ENCODE results near the gene NUMA1. TPM values are rescaled to one million over a fixed set of nuclear protein-coding genes. Genes with fewer than 3 reads are reported as not detected.

NUMA1 gene
- total RNA-seq, 1 donor from 2014 or later = 163 TPM

GRCh38 chr11:72010529-72011233 lies 69.7 kb downstream of the NUMA1 start:
- H3K27ac Mint-ChIP-seq = no peak overlapping the region

DNA sequence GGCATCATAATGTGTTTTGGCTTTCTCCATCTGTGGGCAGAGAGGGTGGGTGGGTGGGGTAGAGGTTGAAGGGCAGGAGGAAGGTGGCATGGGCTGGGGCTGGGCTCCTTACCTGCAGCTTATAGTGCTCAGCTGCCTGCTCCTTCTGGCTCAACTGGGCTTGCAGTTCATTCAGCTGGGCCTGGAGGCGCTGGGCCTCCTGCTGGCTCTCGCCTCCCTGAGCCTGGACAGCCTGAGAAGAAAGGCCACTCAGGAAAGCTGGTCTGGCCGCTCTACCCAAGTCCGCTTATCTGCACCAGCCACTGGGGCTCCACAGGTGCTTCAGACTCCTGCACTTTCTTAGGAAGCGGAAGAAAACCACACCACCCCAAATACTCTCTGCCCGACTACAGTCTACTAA lies 71.2 kb downstream of the NUMA1 start:
- intact Hi-C loops (cut with micrococcal nuclease) = loop anchor here (2.0 kb wide), 1 partner anchor 14 kb away; no protein-coding TSS in a partner anchor
- ChIA-PET POLR2A (interaction anchor here (0.8 kb wide), 1 partner anchor 10 kb away, joined by 3 read pairs; the partner anchor contains the start of gene IL18BP), CTCF (no interaction called here)
- no peak for ATAC-seq (ENCODE audit: low read depth)
- no peak overlapping the region for H3K27ac Mint-ChIP-seq
- peaks cover 3% of the 10 kb centered on the region for H3K4me1 Mint-ChIP-seq
- TF ChIP-seq, protein P1, sequence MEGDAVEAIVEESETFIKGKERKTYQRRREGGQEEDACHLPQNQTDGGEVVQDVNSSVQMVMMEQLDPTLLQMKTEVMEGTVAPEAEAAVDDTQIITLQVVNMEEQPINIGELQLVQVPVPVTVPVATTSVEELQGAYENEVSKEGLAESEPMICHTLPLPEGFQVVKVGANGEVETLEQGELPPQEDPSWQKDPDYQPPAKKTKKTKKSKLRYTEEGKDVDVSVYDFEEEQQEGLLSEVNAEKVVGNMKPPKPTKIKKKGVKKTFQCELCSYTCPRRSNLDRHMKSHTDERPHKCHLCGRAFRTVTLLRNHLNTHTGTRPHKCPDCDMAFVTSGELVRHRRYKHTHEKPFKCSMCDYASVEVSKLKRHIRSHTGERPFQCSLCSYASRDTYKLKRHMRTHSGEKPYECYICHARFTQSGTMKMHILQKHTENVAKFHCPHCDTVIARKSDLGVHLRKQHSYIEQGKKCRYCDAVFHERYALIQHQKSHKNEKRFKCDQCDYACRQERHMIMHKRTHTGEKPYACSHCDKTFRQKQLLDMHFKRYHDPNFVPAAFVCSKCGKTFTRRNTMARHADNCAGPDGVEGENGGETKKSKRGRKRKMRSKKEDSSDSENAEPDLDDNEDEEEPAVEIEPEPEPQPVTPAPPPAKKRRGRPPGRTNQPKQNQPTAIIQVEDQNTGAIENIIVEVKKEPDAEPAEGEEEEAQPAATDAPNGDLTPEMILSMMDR (IDR thresholded peaks at IDR 0.05) = no peak
- no peak overlapping the region for H3K4me3 Mint-ChIP-seq
- H3K27me3 Mint-ChIP-seq = no peaks in the 10 kb centered on the region
- no peak for DNase-seq
- peaks cover 93% of the 10 kb centered on the region for H3K36me3 Mint-ChIP-seq (ENCODE audit: low read depth)
- no peaks in the 10 kb centered on the region for H3K9me3 Mint-ChIP-seq

More at GRCh38 chr11:72010529-72011233, 69.7 kb downstream of the NUMA1 start:
- intact Hi-C loops (cut with micrococcal nuclease) = no loop called here
- POLR2A ChIA-PET = no interaction called here
- ATAC-seq (ENCODE audit: low read depth) (no peak), DNase-seq (no peak)
- CTCF ChIA-PET = no interaction called here
- no peak overlapping the region for H3K4me3 Mint-ChIP-seq
- no peaks in the 10 kb centered on the region for H3K27me3 Mint-ChIP-seq
- TF ChIP-seq, protein P1 (IDR thresholded peaks at IDR 0.05) = no peak
- no peaks in the 10 kb centered on the region for H3K9me3 Mint-ChIP-seq
- H3K4me1 Mint-ChIP-seq = no peaks in the 10 kb centered on the region
- peaks cover 93% of the 10 kb centered on the region for H3K36me3 Mint-ChIP-seq (ENCODE audit: low read depth)

DNA sequence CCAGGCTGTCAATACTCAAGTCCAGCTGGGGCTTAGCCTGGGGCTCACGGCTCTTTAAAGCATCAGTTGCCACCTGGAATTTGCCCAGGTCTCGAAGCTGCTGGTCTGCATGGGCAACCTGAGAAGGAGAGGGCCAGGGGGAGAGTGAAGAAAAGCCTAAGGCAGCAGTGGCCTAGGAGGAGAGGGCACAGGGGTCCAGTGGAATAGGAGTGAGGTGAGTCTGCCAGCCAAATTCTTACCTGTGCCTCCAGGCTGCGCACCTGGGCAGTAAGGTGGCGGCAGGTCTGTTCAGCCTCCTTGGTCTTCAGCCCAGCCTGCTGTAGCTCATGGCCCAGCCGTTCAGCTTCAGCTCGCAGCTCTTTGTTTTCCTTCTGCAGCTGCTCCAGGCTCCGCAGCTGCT lies 71.6 kb downstream of the NUMA1 start:
- intact Hi-C loops (cut with micrococcal nuclease) = loop anchor here (2.0 kb wide), 1 partner anchor 14 kb away; no protein-coding TSS in a partner anchor
- TF ChIP-seq, protein P1 (IDR thresholded peaks at IDR 0.05) = no peak
- peak overlapping the region; percentile 47 for H3K27ac Mint-ChIP-seq
- POLR2A ChIA-PET = no interaction called here
- CTCF ChIA-PET = no interaction called here
- H3K4me1 Mint-ChIP-seq = peaks cover 3% of the 10 kb centered on the region
- ATAC-seq (ENCODE audit: low read depth) (no peak), DNase-seq (no peak)
- H3K36me3 Mint-ChIP-seq (ENCODE audit: low read depth) = peaks cover 93% of the 10 kb centered on the region
- H3K27me3 Mint-ChIP-seq = no peaks in the 10 kb centered on the region
- no peak overlapping the region for H3K4me3 Mint-ChIP-seq
- no peaks in the 10 kb centered on the region for H3K9me3 Mint-ChIP-seq

DNA sequence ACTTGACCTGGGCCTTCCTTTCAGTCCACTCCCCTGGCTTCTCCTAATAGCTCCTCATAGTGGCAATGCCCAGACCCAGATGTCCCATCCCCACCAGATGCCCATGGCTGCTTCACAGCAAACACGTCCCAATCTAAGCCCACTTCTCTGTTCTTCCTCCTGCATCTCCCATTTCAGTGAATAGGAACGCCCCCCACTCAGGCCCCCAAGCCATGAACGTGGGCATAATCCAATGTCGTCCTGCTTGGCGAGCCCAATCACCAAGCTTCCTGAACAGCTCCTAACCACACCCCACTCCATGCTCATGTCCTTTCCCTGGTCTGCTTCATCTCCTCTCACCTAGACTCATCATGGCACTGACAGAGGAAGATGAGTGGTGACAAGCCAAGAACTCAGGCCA lies 72.8 kb downstream of the NUMA1 start:
- ATAC-seq (ENCODE audit: low read depth) = no peak
- Mint-ChIP-seq H3K9me3 (no peaks in the 10 kb centered on the region), H3K27me3 (no peaks in the 10 kb centered on the region), H3K4me1 (peaks cover 3% of the 10 kb centered on the region), H3K4me3 (no peak overlapping the region), H3K36me3 (ENCODE audit: low read depth) (peaks cover 93% of the 10 kb centered on the region), H3K27ac (no peak overlapping the region)
- DNase-seq = no peak
- TF ChIP-seq, protein P1 (IDR thresholded peaks at IDR 0.05) = no peak
- ChIA-PET CTCF (interaction anchor here (1.1 to 1.5 kb wide), 2 partner anchors 18 to 136 kb away, joined by 3 read pairs; no protein-coding TSS in a partner anchor), POLR2A (interaction anchor here (1.5 to 2.1 kb wide), 2 partner anchors 16 to 29 kb away, joined by 4 to 7 read pairs; no protein-coding TSS in a partner anchor)
- intact Hi-C loops (cut with micrococcal nuclease) = no loop called here

DNA sequence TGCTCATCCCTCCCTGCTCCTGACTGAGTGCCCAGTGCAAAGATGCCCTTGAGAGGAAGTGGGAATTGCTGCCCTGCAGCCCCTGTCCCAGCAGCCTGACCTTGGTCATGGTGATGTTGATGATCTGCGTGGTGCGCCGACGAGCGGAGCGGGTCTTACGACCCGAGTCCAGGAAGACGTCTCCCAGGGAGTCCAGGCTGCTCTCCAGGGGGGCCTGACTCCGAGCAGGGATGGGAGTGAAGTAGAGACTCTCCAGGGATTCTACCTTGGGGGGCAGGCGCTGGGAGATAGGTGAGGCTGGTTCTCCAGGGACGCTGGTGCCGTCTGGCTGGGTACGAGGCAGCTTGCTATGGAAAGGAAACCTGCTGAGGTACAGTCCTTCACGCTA lies 73.3 kb downstream of the NUMA1 start:
- no peak overlapping the region for H3K27ac Mint-ChIP-seq
- ChIA-PET POLR2A (interaction anchor here (1.5 to 2.1 kb wide), 2 partner anchors 15 to 29 kb away, joined by 4 to 7 read pairs; no protein-coding TSS in a partner anchor), CTCF (interaction anchor here (1.1 to 1.5 kb wide), 2 partner anchors 18 to 136 kb away, joined by 3 read pairs; no protein-coding TSS in a partner anchor)
- intact Hi-C loops (cut with micrococcal nuclease) = no loop called here
- H3K4me1 Mint-ChIP-seq = peaks cover 3% of the 10 kb centered on the region
- H3K27me3 Mint-ChIP-seq = no peaks in the 10 kb centered on the region
- ATAC-seq (ENCODE audit: low read depth) (no peak), DNase-seq (no peak)
- TF ChIP-seq, protein P1 (IDR thresholded peaks at IDR 0.05) = no peak
- no peak overlapping the region for H3K4me3 Mint-ChIP-seq
- H3K9me3 Mint-ChIP-seq = no peaks in the 10 kb centered on the region
- H3K36me3 Mint-ChIP-seq (ENCODE audit: low read depth) = peaks cover 94% of the 10 kb centered on the region
